K562 (cell line): ENCODE measurements around the gene RFX3. TPM values are rescaled to one million over a fixed set of nuclear protein-coding genes. Genes with fewer than 3 reads are reported as not detected.

Experiments
- ARID1B ChIP-seq: fragments of 450-650 bp; IDR thresholded peaks from 2 replicates; pipeline ENCODE4 v1.6.1; 2016; ENCODE audit warnings: antibody characterized with exemption, mild to moderate bottlenecking, inconsistent platforms
- ATF3 ChIP-seq, 2 experiments: fragments of 450-650 bp in 1 of 2; sonication (generic) in 1 of 2; formaldehyde crosslinking in 1 of 2; IDR thresholded peaks in 1 of 2; conservative IDR thresholded peaks in 1 of 2; 2 replicates each; pipeline versions ENCODE4 v1.6.1 to v1.8.1; 2016 to 2023; ENCODE audit warnings: mild to moderate bottlenecking in 2 of 2, moderate library complexity in 2 of 2, inconsistent platforms in 1 of 2, missing genetic modification reagents in 1 of 2
- CHAMP1 ChIP-seq: fragments of 450-650 bp; IDR thresholded peaks from 2 replicates; pipeline ENCODE4 v1.6.1; 2016; ENCODE audit warnings: mild to moderate bottlenecking
- GABPA ChIP-seq: fragments of 200-800 bp; sonication (Bioruptor generic); conservative IDR thresholded peaks from 2 replicates; pipeline ENCODE4 v1.6.1; 2016; ENCODE audit warnings: low read depth, missing genetic modification characterization, missing compliant biosample characterization
- HMBOX1 ChIP-seq: sonication (generic); IDR thresholded peaks from 2 replicates; pipeline ENCODE4 v1.6.1; 2016
- HNRNPK ChIP-seq: fragments of 200-400 bp; formaldehyde crosslinking; IDR thresholded peaks from one replicate; pipeline ENCODE4 v1.6.1; 2018; ENCODE audit warnings: mild to moderate bottlenecking, low read depth, low read length; ENCODE audit not compliant: poor library complexity, severe bottlenecking
- HNRNPL ChIP-seq: fragments of 200-400 bp; formaldehyde crosslinking; IDR thresholded peaks from 2 replicates; pipeline ENCODE4 v1.6.1; 2017; ENCODE audit warnings: low read depth, mild to moderate bottlenecking, low read length
- KAT7 ChIP-seq: sonication (generic); formaldehyde crosslinking; IDR thresholded peaks from 2 replicates; pipeline ENCODE4 v1.8.0; 2022; ENCODE audit warnings: missing genetic modification reagents, mild to moderate bottlenecking, borderline replicate concordance
- MYC ChIP-seq, 2 experiments: fragments of 250-450 bp in 1 of 2; sonication (Bioruptor Pico) in 1 of 2; IDR thresholded peaks; 2 replicates each; pipeline versions ENCODE4 v1.5.1 to v1.6.1; 2012 to 2021; ENCODE audit warnings: low read depth in 2 of 2, borderline replicate concordance in 1 of 2, improper control_type of control experiment in 1 of 2, low read length in 1 of 2, mild to moderate bottlenecking in 1 of 2, moderate library complexity in 1 of 2
- POLR2AphosphoS2 ChIP-seq: IDR thresholded peaks from 2 replicates; pipeline ENCODE4 v1.6.1; 2012; ENCODE audit warnings: low read length, improper control_type of control experiment
- SMARCA4 ChIP-seq: fragments of 450-650 bp; IDR thresholded peaks from 2 replicates; pipeline ENCODE4 v1.6.1; 2016
- SMARCE1 ChIP-seq: fragments of 450-650 bp; IDR thresholded peaks from 2 replicates; pipeline ENCODE4 v1.7.1; 2016; ENCODE audit warnings: mild to moderate bottlenecking
- SOX6 ChIP-seq: fragments of 450-650 bp; IDR thresholded peaks from 2 replicates; pipeline ENCODE4 v1.6.1; 2014; ENCODE audit warnings: mild to moderate bottlenecking
- STAT5A ChIP-seq: IDR thresholded peaks from 2 replicates; pipeline ENCODE4 v1.6.1; 2012; ENCODE audit warnings: low read length, inconsistent platforms, borderline replicate concordance
- TAF1 ChIP-seq: IDR thresholded peaks from 2 replicates; pipeline ENCODE4 v1.6.1; 2011; ENCODE audit warnings: mild to moderate bottlenecking, low read length, moderate library complexity; ENCODE audit not compliant: insufficient read depth, control insufficient read depth, severe bottlenecking; ENCODE audit errors: extremely low read depth
- ZNF239 ChIP-seq: fragments of 250-450 bp; sonication (Bioruptor Pico); IDR thresholded peaks from 2 replicates; pipeline ENCODE4 v1.4.0; 2020; ENCODE audit warnings: mild to moderate bottlenecking
- ZNF707 ChIP-seq: fragments of 250-450 bp; sonication (Bioruptor Pico); conservative IDR thresholded peaks from 2 replicates; pipeline ENCODE4 v1.8.0; 2022; ENCODE audit warnings: inconsistent platforms, mild to moderate bottlenecking, moderate library complexity
- polyA plus RNA-seq, 8 experiments: library from polyadenylated mRNA; depleted of rRNA in 4 of 8; stranded (reverse) in 5 of 8; unstranded in 3 of 8; fragments of >200 nt; fragmentation: Nextera tagmentation in 2 of 8; fragmentation: Illumina TruSeq in 1 of 8; extraction: Ambion mirVana in 2 of 8; extraction: Trizol in 1 of 8; gene quantifications; 2 replicates each; pipeline versions ENCODE4 v1.2.1 to v1.2.3, GENCODE V29; 2011 to 2014; ENCODE audit warnings: inconsistent platforms in 1 of 8, missing spikeins in 1 of 8
- total RNA-seq, 7 experiments: library from RNA; depleted of rRNA in 6 of 7; stranded (reverse); fragments of >200 nt in 6 of 7; fragmentation: Illumina TruSeq in 2 of 7; extraction: Trizol in 2 of 7; gene quantifications; 2 replicates each; pipeline versions ENCODE4 v1.2.1 to v1.2.3, GENCODE V29; 2011 to 2021; ENCODE audit warnings: low replicate concordance in 1 of 7
- TF ChIP-seq, protein P1 (sequence below), 2 experiments: fragments of 450-650 bp; IDR thresholded peaks; 2 replicates each; pipeline ENCODE4 v1.6.1; 2016

The RFX3 gene
- total and polyA plus RNA-seq, 9 of the 15 experiments (the other 6 are each of a cell fraction or from before 2014, with no cell fraction given): 0.86 to 4.9 (median 2.0) TPM

GRCh38 chr9:3511551-3511950, 14.2 kb downstream of the RFX3 start (continued):
- TF ChIP-seq, protein P1, sequence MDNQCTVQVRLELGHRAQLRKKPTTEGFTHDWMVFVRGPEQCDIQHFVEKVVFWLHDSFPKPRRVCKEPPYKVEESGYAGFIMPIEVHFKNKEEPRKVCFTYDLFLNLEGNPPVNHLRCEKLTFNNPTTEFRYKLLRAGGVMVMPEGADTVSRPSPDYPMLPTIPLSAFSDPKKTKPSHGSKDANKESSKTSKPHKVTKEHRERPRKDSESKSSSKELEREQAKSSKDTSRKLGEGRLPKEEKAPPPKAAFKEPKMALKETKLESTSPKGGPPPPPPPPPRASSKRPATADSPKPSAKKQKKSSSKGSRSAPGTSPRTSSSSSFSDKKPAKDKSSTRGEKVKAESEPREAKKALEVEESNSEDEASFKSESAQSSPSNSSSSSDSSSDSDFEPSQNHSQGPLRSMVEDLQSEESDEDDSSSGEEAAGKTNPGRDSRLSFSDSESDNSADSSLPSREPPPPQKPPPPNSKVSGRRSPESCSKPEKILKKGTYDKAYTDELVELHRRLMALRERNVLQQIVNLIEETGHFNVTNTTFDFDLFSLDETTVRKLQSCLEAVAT (IDR thresholded peaks at IDR 0.05): 0 out of 4 replicates have a peak, but pooled peaks of 1 of the 2 experiments have one; percentile 16
- TF ChIP-seq HNRNPL (no peak), ZNF239 (CRISPR knock-in tag) (no peak), SMARCE1 (0 out of 2 replicates have a peak, but pooled peaks have one; percentile 31), CHAMP1 (0 out of 2 replicates have a peak, but pooled peaks have one; percentile 26), SOX6 (0 out of 2 replicates have a peak, but pooled peaks have one; percentile 35), POLR2AphosphoS2 (no peak), TAF1 (no peak), SMARCA4 (peak; percentile 64), ARID1B (peak; percentile 51), ATF3 (IDR thresholded peaks at IDR 0.05) (0 out of 2 replicates have a peak, but pooled peaks have one; percentile 43), ATF3 (CRISPR knock-in tag; conservative IDR thresholded peaks at IDR 0.05) (no peak), STAT5A (no peak), HNRNPK (no peak), HMBOX1 (peak; percentile 61; the same call in 1 of the 2 replicates), MYC (IDR thresholded peaks at IDR 0.05; ENCODE audit: low read depth, low read length) (no peak), MYC (CRISPR knock-in tag; IDR thresholded peaks at IDR 0.05; ENCODE audit: borderline replicate concordance, low read depth) (no peak), ZNF707 (CRISPR knock-in tag) (no peak), GABPA (tag) (peak; percentile 52), KAT7 (CRISPR knock-in tag) (no peak)
